WERI-Rb-1 (cell line): ENCODE measurements around the gene ZBED4.

ENCODE experiments used
- DNase-seq: peaks from one replicate; pipeline ENCODE4 v3.0.0-alpha.2; 2020
- H3K27ac ChIP-seq: fragments of 250-450 bp; sonication (Bioruptor Pico); 2 replicates; pipeline ENCODE4 v1.5.1; 2020; ENCODE audit warnings: mild to moderate bottlenecking, moderate library complexity
- H3K27me3 ChIP-seq: fragments of 250-450 bp; sonication (Bioruptor Pico); 2 replicates; pipeline ENCODE4 v1.5.1; 2021; ENCODE audit warnings: mild to moderate bottlenecking, low read depth, moderate library complexity; ENCODE audit not compliant: insufficient read depth, severe bottlenecking
- H3K36me3 ChIP-seq: fragments of 250-450 bp; sonication (Bioruptor Pico); 2 replicates; pipeline ENCODE4 v1.5.1; 2020; ENCODE audit warnings: mild to moderate bottlenecking, moderate library complexity
- H3K4me3 ChIP-seq: 2 replicates; pipeline ENCODE4 v1.5.1; 2011; ENCODE audit warnings: low read depth, mild to moderate bottlenecking, control low read depth, low read length
- H3K9me3 ChIP-seq: fragments of 250-450 bp; sonication (Bioruptor Pico); 2 replicates; pipeline ENCODE4 v1.5.1; 2021; ENCODE audit warnings: mild to moderate bottlenecking, moderate library complexity; ENCODE audit not compliant: severe bottlenecking
- CTCF ChIP-seq: IDR thresholded peaks from 2 replicates; pipeline ENCODE4 v1.5.1; 2011; ENCODE audit warnings: low read depth, mild to moderate bottlenecking, control low read depth, inconsistent platforms, low read length

ZBED4 gene

GRCh38 chr22:49886346-49887063 is 32.9 kb downstream of the ZBED4 start:
- Histone ChIP-seq H3K27ac (no peak overlapping the region), H3K4me3 (no peak overlapping the region), H3K27me3 (no peaks in the 10 kb centered on the region), H3K36me3 (peaks cover 83% of the 10 kb centered on the region), H3K9me3 (peaks cover 5% of the 10 kb centered on the region)
- no peak for DNase-seq
- TF ChIP-seq CTCF: no peak

GRCh38 chr22:49887064-49887451 is 33.4 kb downstream of the ZBED4 start:
- no peak for DNase-seq
- Histone ChIP-seq H3K27ac (no peak overlapping the region), H3K27me3 (no peaks in the 10 kb centered on the region), H3K9me3 (peaks cover 5% of the 10 kb centered on the region), H3K36me3 (peaks cover 83% of the 10 kb centered on the region), H3K4me3 (no peak overlapping the region)
- TF ChIP-seq CTCF: no peak

GRCh38 chr22:49887702-49888101 is 34.1 kb downstream of the ZBED4 start:
- H3K27ac ChIP-seq: no peak overlapping the region
- no peak for DNase-seq
- no peak for TF ChIP-seq CTCF
- H3K9me3 ChIP-seq: peaks cover 5% of the 10 kb centered on the region
- no peaks in the 10 kb centered on the region for H3K27me3 ChIP-seq
- no peak overlapping the region for H3K4me3 ChIP-seq
- peaks cover 89% of the 10 kb centered on the region for H3K36me3 ChIP-seq

DNA sequence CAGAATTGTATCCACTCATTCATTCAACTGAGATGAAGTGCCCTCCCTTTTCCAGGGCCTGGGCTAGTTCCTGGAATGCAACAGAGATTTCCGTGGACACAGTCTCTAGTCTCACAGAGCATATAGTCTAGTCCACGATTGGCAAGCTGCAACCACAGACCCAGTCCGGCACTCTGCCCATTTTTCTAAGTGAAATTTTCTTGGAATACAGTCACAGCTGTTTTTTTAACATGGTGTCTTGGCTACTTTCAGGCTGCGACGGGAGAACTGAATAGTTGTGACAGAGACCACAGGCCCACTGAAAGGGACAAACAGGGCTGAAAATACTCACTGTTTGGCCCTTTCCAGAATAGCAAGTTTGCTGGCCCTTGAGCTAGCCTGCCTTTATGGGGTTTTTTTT is 35.4 kb downstream of the ZBED4 start:
- no peak for TF ChIP-seq CTCF
- H3K36me3 ChIP-seq: peaks cover 82% of the 10 kb centered on the region

DNA sequence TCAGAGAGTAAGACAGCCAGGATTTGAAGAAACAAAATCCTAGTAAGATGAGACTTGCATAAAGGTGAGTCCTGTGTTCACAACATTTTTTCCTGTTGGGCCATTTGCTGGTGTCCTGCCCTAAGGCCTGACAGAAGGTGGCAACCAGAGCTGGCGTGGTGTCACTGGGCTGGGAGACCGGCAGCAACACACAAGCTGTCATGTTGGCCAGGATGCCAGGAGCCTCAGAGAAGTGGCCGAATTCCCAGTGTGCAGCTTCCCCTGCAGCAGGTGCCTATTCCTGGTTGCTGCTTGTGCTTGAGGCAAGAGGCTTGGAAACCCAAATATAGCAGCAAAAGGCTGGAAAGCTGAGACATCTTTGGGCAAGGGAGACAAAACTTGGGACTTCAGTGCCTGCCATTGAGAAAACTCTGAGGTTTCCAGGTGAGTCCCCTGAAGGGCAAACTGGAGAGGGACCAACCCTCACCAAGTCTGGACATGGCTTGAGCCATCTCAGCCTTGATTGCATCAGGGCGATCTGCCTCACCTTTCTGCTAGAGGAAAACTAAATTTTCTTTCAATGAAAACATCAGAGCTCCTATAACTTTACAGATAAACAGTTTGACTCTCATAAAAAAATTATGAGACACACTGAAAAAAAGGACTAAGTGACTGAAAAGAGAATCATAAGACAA is 38.7 kb downstream of the ZBED4 start:
- no peak overlapping the region for H3K27ac ChIP-seq
- DNase-seq: no peak
- no peak overlapping the region for H3K4me3 ChIP-seq
- H3K27me3 ChIP-seq: no peaks in the 10 kb centered on the region
- no peak for TF ChIP-seq CTCF
- H3K36me3 ChIP-seq: peaks cover 49% of the 10 kb centered on the region
- no peaks in the 10 kb centered on the region for H3K9me3 ChIP-seq

More for the DNA sequence above, 35.4 kb downstream of the ZBED4 start:
- Histone ChIP-seq H3K27ac (no peak overlapping the region), H3K27me3 (no peaks in the 10 kb centered on the region), H3K4me3 (no peak overlapping the region), H3K9me3 (peaks cover 5% of the 10 kb centered on the region)
- DNase-seq: no peak
